ENCODE data around the gene SLCO2A1. TPM values are rescaled to one million over a fixed set of nuclear protein-coding genes. Genes with fewer than 3 reads are reported as not detected.

The SLCO2A1 gene
- total and polyA plus RNA-seq, 2 of the 4 experiments (the other 2 are of a cell fraction) = under 0.01 to 1.5 TPM

DNA sequence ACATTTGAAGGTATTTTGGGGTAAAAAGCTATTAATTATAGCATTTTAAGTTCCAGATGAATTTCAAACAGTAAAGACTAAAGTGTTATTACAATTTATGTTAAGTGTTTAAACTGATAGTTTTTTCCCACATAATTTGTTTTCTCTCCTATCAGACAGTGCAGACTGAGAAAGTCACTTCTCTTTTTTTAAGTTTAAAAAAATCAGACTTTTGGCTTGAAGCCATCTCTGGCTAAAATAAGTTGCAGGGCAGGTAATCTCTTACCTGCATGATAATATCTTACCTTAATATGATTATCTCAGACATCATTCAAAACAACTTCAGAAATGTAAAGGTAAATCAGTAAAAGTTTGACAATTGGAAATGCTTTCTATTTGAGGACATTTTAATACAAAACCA is 112.6 kb downstream of the SLCO2A1 start:
- H3K9me1 ChIP-seq (ENCODE audit: insufficient read depth, low read length) = no peaks in the 10 kb centered on the region
- POLR2A ChIA-PET (ENCODE audit: unreplicated experiment) = no interaction called here
- H3K9ac ChIP-seq (ENCODE audit: low read depth, low read length) = no peak overlapping the region
- H2AK9ac ChIP-seq (replicated peaks; ENCODE audit: low read depth, low read length, poor library complexity) = no peak overlapping the region
- H3K18ac ChIP-seq (ENCODE audit: low read depth, low read length) = no peak overlapping the region
- no peak overlapping the region for H2BK15ac ChIP-seq (ENCODE audit: low read depth, low read length)
- BruUV-seq (replicated peaks) = no TSS peak
- no peaks in the 10 kb centered on the region for H3K36me3 ChIP-seq (ENCODE audit: control insufficient read depth, insufficient read depth, low read length)
- H4K91ac ChIP-seq (ENCODE audit: insufficient read depth, low read depth, low read length) = no peak overlapping the region
- no peaks in the 10 kb centered on the region for H3K9me3 ChIP-seq (ENCODE audit: control insufficient read depth, insufficient read depth, low read length)
- H3K4me2 ChIP-seq (ENCODE audit: low read depth, low read length) = no peak overlapping the region
- in situ Hi-C loops (cut with MboI; ENCODE audit: low sequenced_read_pairs) = no loop called here
- no peak overlapping the region for H3K4ac ChIP-seq (ENCODE audit: low read depth, low read length)
- no peak for TF ChIP-seq MAZ (IDR thresholded peaks at IDR 0.05; ENCODE audit: borderline replicate concordance, low read depth, low read length)
- no peak for TF ChIP-seq BHLHE40 (IDR thresholded peaks at IDR 0.05; ENCODE audit: low read depth, low read length)
- no peak for ATAC-seq (ENCODE audit: low read depth)
- H2BK120ac ChIP-seq (ENCODE audit: low read depth, low read length) = no peak overlapping the region
- dilution Hi-C loops (cut with HindIII; ENCODE audit: low sequenced_read_pairs, unreplicated experiment) = no loop called here
- no peaks in the 10 kb centered on the region for H3K79me1 ChIP-seq (ENCODE audit: low read depth in 1 of 2, low read length in 2 of 2)
- no peak for DNase-seq
- H4K20me1 ChIP-seq (ENCODE audit: insufficient read depth, low read length) = no peaks in the 10 kb centered on the region
- H2BK5ac ChIP-seq (ENCODE audit: low read depth, low read length, poor library complexity, severe bottlenecking) = no peak overlapping the region
- H2BK20ac ChIP-seq (ENCODE audit: low read depth, low read length) = no peak overlapping the region
- H4K5ac ChIP-seq (ENCODE audit: low read depth, low read length) = no peak overlapping the region
- H4K8ac ChIP-seq (ENCODE audit: low read depth in 2 of 2, low read length in 2 of 2) = no peak overlapping the region
- H3K27ac ChIP-seq (ENCODE audit: insufficient read depth, low read length) = no peak overlapping the region
- intact Hi-C loops (cut with micrococcal nuclease) = loop anchor here (10.0 kb wide), 1 partner anchor 472 kb away; no protein-coding TSS in a partner anchor
- H3K14ac ChIP-seq (replicated peaks; ENCODE audit: low read depth, low read length) = no peak overlapping the region
- CTCF ChIA-PET = interaction anchor here (0.7 kb wide), 1 partner anchor 414 kb away, joined by 5 read pairs; no protein-coding TSS in a partner anchor
- H2AK5ac ChIP-seq (ENCODE audit: low read depth, low read length) = no peak overlapping the region
- H3K23ac ChIP-seq (ENCODE audit: low read depth, low read length) = no peak overlapping the region
- peaks cover 23% of the 10 kb centered on the region for H3K27me3 ChIP-seq (ENCODE audit: control insufficient read depth, insufficient read depth, low read length)
- no peak overlapping the region for H3K4me3 ChIP-seq (ENCODE audit: insufficient read depth, low read depth, low read length)
- no peaks in the 10 kb centered on the region for H3K4me1 ChIP-seq (ENCODE audit: control insufficient read depth, insufficient read depth, low read length)
- H3K56ac ChIP-seq (ENCODE audit: extremely low read depth, insufficient read depth, low read length) = no peak overlapping the region
- no peak overlapping the region for H2AFZ ChIP-seq (replicated peaks; ENCODE audit: low read length, poor library complexity)
